Testis (tissue), 3 donors: Measurements from ENCODE around the gene SMAD3. TPM values are rescaled to one million over a fixed set of nuclear protein-coding genes. Genes with fewer than 3 reads are reported as not detected.

Experiments
- DNase-seq: peaks from one replicate; pipeline ENCODE4 v3.0.0-alpha.2; 2019
- H3K27ac ChIP-seq, 2 donors: fragments of 200-600 bp; sonication (generic); one replicate each; pipeline ENCODE4 v1.5.1; 2019
- H3K27me3 ChIP-seq: fragments of 200-600 bp; sonication (generic); one replicate; pipeline ENCODE4 v1.5.1; 2019
- H3K36me3 ChIP-seq: fragments of 200-600 bp; sonication (generic); one replicate; pipeline ENCODE4 v1.5.1; 2017; ENCODE audit warnings: low read depth; ENCODE audit errors: missing control alignments
- H3K4me1 ChIP-seq: fragments of 200-600 bp; sonication (generic); one replicate; pipeline ENCODE4 v1.5.1; 2019
- H3K4me3 ChIP-seq, 2 donors: fragments of 200-600 bp; sonication (generic); one replicate each; pipeline ENCODE4 v1.5.1; 2017 to 2019
- H3K9me3 ChIP-seq: fragments of 200-600 bp; sonication (generic); one replicate; pipeline ENCODE4 v1.5.1; 2017
- POLR2A ChIP-seq: fragments of 450-650 bp; IDR thresholded peaks from one replicate; pipeline ENCODE4 v1.6.1; 2017; ENCODE audit warnings: antibody characterized with exemption, mild to moderate bottlenecking, moderate library complexity
- WGBS, 2 donors: methylation state at CpG; one replicate each; pipeline ENCODE4 v1.1.5; 2018; 5-methylcytosine and 5-hydroxymethylcytosine counted together
- intact Hi-C: fragments of 100-400 bp; cut with DNase I; formaldehyde crosslinking; loops from one replicate; pipeline ENCODE4 v1.15.1; 2023; ENCODE audit warnings: low total_unique reads
- polyA plus RNA-seq: library from polyadenylated mRNA; stranded (reverse); fragments of 350-450 nt; fragmentation: Illumina TruSeq; extraction: RNeasy Lipid Tissue Mini Kit (QIAGEN cat#74804); gene quantifications from one replicate; pipeline ENCODE4 v1.2.3, GENCODE V29; 2014; ENCODE audit warnings: low read depth, low replicate concordance; ENCODE audit not compliant: insufficient read depth
- total RNA-seq, 2 donors: library from RNA; depleted of rRNA; stranded (reverse); fragments of >200 nt; gene quantifications; one replicate each; pipeline ENCODE4 v1.2.3, GENCODE V29; 2016
- TF ChIP-seq, protein P1 (sequence below), 3 experiments: fragments of 450-650 bp in 2 of 3; fragments of 200-600 bp in 1 of 3; sonication (generic) in 1 of 3; IDR thresholded peaks; one replicate each; pipeline ENCODE4 v1.5.1; 2016 to 2019; ENCODE audit warnings: antibody characterized with exemption in 3 of 3, mild to moderate bottlenecking in 2 of 3, moderate library complexity in 1 of 3

SMAD3 gene
- total and polyA plus RNA-seq, 3 donors from 2014 or later: 11.4 to 31.6 (median 18.7) TPM

DNA sequence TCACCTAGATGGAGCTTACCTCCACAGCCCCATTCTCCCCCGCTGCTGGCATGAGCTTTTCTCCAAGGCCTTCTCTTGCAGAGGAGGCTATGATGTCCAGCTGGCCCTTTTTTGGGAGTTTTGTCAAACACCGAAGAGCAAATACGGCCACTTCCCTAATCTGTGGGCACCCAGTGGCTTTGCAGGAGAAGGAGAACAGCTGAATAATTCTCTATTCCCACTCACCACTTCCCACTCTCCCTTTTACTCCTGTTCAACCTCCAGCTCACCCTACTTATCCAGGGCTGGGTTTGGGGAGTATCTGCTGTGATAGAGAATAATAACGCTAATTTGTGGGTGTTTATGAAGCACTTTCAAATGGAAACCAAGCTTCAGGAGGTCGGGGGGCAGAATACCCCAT, 96.0 kb downstream of the SMAD3 start:
- H3K27ac ChIP-seq: no peak overlapping the region
- H3K9me3 ChIP-seq: no peaks in the 10 kb centered on the region
- WGBS, 2 donors: 94 to 96% methylated on average over 4 to 5 of the region's 5 CpGs
- intact Hi-C loops: no loop called here
- peaks cover 20% of the 10 kb centered on the region for H3K4me1 ChIP-seq
- no peaks in the 10 kb centered on the region for H3K36me3 ChIP-seq
- DNase-seq: no peak
- no peaks in the 10 kb centered on the region for H3K27me3 ChIP-seq
- H3K4me3 ChIP-seq: no peak overlapping the region
- TF ChIP-seq, protein P1, sequence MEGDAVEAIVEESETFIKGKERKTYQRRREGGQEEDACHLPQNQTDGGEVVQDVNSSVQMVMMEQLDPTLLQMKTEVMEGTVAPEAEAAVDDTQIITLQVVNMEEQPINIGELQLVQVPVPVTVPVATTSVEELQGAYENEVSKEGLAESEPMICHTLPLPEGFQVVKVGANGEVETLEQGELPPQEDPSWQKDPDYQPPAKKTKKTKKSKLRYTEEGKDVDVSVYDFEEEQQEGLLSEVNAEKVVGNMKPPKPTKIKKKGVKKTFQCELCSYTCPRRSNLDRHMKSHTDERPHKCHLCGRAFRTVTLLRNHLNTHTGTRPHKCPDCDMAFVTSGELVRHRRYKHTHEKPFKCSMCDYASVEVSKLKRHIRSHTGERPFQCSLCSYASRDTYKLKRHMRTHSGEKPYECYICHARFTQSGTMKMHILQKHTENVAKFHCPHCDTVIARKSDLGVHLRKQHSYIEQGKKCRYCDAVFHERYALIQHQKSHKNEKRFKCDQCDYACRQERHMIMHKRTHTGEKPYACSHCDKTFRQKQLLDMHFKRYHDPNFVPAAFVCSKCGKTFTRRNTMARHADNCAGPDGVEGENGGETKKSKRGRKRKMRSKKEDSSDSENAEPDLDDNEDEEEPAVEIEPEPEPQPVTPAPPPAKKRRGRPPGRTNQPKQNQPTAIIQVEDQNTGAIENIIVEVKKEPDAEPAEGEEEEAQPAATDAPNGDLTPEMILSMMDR (IDR thresholded peaks at IDR 0.05): no peak
- TF ChIP-seq POLR2A: no peak

DNA sequence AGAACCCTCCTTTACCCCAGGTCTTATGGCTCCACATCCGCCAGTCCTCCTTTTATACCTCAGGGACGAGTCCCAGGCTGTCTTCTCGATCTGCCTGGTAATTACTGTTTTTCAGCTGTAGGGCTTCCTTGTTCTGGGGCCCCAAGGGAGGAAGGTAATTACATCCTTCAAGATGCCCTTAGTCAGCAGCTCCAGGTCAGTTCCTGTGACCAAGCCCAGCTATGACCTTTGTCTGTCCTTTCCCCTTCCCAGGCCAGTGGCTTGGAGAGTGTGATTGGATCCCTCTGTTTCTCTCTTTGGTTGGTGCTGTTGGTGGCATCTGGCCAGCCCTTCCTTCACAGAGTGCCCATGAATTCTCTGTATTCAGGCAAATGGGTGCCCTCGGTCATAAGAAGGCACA, 96.5 kb downstream of the SMAD3 start:
- H3K9me3 ChIP-seq: no peaks in the 10 kb centered on the region
- H3K4me3 ChIP-seq: no peak overlapping the region
- no peaks in the 10 kb centered on the region for H3K36me3 ChIP-seq
- intact Hi-C loops: no loop called here
- WGBS, 2 donors: 81 to 89% methylated on average over 4 of the region's 4 CpGs
- DNase-seq: no peak
- H3K27me3 ChIP-seq: no peaks in the 10 kb centered on the region
- no peak overlapping the region for H3K27ac ChIP-seq
- TF ChIP-seq, protein P1 (IDR thresholded peaks at IDR 0.05): no peak
- no peak for TF ChIP-seq POLR2A
- peaks cover 20% of the 10 kb centered on the region for H3K4me1 ChIP-seq

DNA sequence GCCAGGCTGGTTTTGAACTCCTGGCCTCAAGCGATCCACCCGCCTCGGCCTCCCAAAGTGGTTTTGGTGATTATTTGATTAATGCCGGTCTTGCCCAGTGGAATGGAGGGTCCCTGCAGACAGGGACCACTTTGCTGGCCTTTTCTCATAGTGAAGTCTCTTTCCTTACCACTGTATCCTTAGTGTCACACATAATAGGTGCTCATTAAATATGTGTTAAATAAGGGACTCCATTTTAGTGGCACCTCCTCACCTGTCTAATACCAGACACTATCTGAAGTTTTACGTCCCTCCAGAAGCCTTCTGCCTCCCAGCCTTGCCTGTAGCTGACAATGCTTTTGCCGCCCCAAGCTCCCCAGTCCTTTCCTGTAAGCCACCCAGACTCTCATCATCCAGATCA, 97.8 kb downstream of the SMAD3 start:
- Histone ChIP-seq H3K4me3 (no peak overlapping the region), H3K36me3 (no peaks in the 10 kb centered on the region), H3K27me3 (no peaks in the 10 kb centered on the region), H3K4me1 (peaks cover 23% of the 10 kb centered on the region), H3K27ac (no peak overlapping the region), H3K9me3 (no peaks in the 10 kb centered on the region)
- DNase-seq: no peak
- intact Hi-C loops: no loop called here
- TF ChIP-seq, protein P1 (IDR thresholded peaks at IDR 0.05): no peak
- no peak for TF ChIP-seq POLR2A
- WGBS, 2 donors: 94 to 98% methylated on average over 6 of the region's 6 CpGs

DNA sequence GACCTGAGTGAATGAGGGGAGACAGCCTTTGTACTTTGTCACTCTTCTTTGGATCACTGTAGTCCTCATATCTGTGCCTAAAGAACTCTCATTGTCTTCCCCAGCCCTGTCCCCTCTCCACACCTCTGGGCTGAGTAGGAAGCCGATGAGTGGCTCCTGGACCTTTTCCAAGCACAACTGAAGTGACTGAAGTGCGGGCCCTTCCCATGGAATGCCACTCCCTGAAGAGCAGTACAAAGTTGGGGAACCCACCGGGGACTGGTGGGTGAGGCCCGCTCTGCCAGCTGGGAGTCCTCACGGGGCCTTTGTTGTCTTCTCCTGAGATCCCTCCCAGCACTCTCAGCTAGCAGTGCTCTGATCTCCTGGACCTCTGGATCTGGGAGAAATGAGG, 99.0 kb downstream of the SMAD3 start:
- Histone ChIP-seq H3K4me1 (peaks cover 23% of the 10 kb centered on the region), H3K9me3 (no peaks in the 10 kb centered on the region), H3K27me3 (no peaks in the 10 kb centered on the region), H3K27ac (no peak overlapping the region), H3K4me3 (no peak overlapping the region), H3K36me3 (no peaks in the 10 kb centered on the region)
- no peak for DNase-seq
- TF ChIP-seq, protein P1 (IDR thresholded peaks at IDR 0.05): no peak
- no peak for TF ChIP-seq POLR2A
- intact Hi-C loops: no loop called here
- WGBS, 2 donors: 58 to 66% methylated on average over 3 to 5 of the region's 5 CpGs

DNA sequence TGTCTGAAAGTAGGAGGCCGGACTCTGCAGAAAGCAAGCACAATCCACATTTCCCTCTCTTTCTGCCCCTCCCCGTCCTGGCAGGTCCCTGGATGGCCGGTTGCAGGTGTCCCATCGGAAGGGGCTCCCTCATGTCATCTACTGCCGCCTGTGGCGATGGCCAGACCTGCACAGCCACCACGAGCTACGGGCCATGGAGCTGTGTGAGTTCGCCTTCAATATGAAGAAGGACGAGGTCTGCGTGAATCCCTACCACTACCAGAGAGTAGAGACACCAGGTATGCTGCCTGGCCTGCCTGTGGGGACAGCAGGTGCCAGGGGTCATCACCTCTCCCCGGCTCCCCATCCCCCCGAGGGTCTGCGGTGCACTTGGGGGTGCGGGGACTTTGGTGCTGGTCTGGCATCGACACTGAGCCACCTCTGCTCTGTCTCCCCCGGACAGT, 99.4 kb downstream of the SMAD3 start:
- no peak for DNase-seq
- Histone ChIP-seq H3K9me3 (no peaks in the 10 kb centered on the region), H3K27me3 (no peaks in the 10 kb centered on the region), H3K36me3 (no peaks in the 10 kb centered on the region), H3K27ac (no peak overlapping the region), H3K4me1 (peaks cover 23% of the 10 kb centered on the region), H3K4me3 (no peak overlapping the region)
- intact Hi-C loops: no loop called here
- 57 to 65% methylated on average over 5 to 13 of the region's 17 CpGs for WGBS, 2 donors
- TF ChIP-seq, protein P1 (IDR thresholded peaks at IDR 0.05): no peak
- no peak for TF ChIP-seq POLR2A
